Stimulated activated CD4-positive, alpha-beta T cell treated with anti-CD3 and anti-CD28 coated beads, Interleukin-2, amount 100 ng/mL, for 24 hours (primary cell): Measurements from ENCODE around the gene CHRM3.

Source experiments
- DNase-seq, 2 donors: peaks; one replicate each; pipeline ENCODE4 v3.0.0-alpha.2; 2020

CHRM3 gene

DNA sequence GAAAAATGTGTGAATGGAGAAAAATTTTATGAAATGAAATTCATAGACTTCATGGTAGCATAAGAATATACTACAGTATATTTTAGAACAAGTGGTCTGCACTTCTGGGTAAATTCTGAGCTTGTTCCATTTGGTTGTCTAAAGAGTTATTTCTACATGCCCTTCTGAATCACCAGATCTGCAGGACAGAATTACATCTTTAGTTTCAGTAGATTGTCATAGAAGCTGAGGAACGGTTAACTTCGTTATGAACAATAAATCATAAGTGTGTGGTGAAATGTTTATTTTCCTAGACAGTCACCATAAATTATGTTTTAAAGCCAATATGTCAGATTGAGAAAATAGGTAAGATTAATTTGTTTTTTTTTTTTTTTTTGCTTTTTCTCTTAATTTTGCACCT, 30.9 kb downstream of the CHRM3 start:
- no peak for DNase-seq

DNA sequence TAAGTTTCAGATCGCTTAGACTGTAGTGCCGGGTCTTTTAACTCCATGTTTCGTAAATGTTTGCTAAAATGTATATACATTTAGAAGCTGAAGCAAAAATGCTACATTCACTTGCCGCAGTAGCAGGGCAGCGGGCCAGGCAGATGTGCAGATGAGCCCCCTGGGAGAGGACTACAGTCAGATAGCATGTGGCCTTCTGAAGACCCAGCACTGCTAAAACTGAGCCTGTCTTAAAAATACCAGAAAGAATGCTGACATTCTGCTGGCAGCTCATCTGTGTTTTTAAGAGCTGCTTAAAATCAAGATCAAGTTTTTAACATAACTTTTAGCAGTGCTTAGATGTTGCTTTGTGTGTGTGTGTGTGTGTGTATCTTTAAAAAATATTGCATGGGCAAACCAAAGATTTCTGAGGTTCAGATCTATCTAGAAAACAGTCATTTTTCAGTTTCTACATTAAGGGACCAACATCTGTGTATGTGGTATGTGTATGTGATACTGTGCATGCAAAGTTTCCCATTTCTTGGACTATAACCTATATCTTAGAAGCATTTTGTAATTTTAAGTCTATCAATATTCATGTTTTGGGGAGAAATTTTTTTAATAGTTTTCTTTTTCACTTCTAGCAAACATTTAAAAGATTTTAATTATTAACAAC, 31.7 kb downstream of the CHRM3 start:
- no peak for DNase-seq

DNA sequence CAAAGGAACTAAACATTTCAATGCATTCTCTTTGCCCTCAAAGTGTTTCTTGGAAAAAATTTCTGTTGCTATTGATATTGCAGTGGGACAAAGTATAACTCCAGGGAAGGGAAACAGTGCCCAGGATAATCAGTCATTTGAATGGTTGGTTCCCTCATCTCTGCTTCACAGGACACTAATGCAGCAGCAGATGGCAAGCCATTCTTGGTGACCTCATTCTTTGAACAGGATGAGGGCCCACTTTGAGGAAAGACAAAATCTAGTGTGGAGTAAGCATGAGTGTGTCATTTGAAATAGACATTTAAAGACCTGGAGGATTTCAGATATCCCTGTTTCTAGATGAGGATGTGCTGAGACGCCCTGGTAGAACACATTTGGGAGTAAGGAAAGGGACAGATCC, 32.3 kb downstream of the CHRM3 start:
- no peak for DNase-seq

DNA sequence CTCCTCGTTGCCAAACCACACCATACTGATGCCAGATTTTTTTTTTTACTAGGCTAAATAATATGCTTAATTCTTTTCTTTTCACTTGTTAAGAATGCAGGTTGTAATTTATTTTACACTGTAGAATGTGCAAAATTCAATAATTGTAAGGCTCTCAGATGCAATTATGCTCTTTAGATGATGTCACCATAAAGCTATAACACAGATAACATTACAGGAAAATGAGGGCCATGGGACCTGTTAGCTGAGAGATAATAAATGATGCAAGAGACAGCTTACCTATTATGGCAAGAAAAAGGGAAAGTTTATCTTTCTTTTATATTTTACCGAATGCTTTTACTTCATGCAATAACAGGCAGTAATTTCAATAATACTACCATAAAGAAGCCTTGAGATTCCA, 35.4 kb downstream of the CHRM3 start:
- DNase-seq, result no peak

DNA sequence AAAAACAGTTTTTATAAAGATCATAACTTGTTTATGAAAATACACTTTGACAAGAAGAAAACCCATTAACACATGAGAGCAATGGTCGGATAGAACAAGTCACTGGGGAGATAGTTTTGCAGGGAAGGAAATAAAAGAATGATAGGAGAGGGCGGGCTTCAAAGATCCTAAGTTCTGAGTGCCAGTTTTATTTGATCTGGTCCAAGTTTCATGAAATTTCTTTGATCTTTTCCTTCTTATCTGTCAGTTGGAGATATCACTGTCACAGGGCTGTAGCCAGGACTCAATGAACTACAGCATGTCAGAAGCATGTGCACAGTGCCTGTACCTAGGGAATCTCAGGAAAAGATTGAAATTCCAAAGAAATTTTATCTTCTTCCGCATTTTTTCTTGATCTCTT, 36.5 kb downstream of the CHRM3 start:
- no peak for DNase-seq

DNA sequence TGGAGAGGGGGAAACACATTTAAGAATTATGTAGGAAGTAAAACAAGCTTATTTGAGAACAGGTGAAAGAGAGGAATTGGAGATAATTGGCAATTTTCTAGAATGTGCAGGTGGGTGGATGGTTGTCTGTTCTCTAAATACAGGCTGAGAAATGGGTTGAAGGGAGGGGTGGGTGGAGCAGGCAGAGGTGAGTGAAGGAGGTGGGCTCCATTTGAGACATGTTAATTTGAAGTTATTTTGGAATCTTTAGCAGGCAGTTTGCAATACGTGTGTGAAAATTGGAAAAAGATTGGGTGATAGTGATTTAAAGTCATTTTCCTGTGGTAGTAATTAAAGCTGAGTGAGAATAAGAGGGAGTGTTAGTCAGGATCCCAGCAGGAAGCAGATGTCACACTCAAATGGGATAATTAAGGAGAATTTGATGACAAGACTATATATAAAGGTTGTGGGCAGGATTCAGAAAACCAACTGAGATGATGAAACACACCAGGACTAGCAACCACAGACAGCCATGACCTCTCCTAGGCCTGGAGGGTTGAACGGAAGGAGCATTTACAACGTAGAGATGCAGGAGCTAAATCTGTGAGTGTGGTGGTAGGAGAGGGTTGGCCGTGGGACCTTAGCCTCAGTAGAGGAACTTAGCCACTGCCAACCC, 40.6 kb downstream of the CHRM3 start:
- no peak for DNase-seq

DNA sequence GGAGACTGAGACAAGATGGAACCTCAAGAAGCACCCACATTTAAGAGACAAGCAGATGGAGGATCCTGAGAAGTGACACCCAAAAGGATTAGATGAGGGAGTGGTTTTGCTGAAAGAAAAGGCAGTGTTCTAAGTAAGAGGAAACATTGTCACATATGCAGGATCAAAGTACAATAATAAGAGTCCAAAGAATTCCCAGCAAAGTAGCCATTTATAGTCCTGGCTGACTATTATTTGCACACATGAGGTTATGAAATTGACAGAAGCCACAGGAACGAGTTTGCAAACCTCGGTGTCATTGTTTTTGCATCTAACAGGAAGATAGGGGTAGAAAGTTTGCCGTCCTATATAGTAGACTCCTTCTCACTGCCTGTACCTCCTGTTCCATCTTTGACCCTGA, 41.3 kb downstream of the CHRM3 start:
- DNase-seq, result no peak

DNA sequence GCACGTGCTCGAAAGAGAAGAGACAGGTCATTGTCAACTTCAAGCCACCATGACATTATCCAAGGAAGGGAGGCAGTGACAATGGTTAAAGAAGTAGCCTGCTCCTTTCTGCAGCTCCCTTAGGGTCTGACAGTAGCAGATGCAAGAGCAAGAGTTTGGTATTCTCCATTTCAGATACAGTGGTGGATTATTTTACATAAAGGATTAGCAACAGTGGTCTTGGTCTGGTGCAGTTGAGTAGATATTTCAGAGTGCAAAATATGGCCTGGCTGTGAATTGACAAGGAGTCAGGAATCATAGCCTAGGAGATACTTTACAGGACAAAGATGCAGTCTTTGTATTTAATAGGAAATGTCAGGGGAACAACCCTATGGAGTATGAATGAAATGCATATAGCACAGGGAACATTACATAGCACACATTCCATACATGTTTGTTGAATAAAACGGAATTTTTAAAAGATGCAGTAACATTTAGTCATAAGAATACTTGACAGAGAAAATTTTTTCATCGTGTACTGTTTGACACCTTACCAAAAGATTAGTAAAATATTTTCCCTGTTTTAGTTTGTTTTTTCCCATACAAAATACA, 41.8 kb downstream of the CHRM3 start:
- no peak for DNase-seq

DNA sequence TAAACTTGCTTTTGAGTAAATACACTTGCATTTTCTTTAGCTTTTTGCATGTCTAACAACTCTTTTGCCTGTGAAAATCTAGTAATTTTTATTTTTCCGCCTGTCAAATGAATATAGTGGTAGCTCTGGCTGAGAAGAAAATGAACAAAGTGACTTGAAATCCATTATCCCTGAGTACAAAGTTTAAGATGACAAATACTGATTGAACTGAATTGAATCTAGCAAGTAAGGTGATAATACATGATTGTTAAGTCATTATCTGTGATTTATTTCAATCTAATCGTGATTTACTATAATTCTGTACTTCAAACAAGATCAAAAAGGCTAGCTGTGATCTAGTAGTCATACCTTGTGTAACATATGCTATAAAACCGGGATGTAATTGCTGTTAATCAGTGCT, 42.8 kb downstream of the CHRM3 start:
- no peak for DNase-seq

DNA sequence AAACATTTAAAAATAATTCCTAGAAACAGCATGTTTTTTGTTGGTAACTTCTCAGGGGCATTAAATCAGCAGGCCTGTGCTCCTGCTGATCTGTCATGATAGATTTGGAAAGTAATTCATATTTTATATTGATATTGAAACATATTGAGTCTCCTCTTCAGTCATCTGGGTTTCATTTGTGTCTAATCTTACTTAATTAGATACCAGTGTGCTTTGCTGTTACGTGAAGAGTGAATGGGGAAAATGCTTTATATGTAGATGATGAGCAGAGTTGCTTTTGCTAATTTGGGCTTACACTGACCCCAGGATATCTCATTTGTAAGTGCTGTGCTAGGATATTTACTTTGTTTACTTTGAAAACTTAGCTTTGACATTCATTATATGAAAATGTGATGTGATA, 45.9 kb downstream of the CHRM3 start:
- no peak for DNase-seq

DNA sequence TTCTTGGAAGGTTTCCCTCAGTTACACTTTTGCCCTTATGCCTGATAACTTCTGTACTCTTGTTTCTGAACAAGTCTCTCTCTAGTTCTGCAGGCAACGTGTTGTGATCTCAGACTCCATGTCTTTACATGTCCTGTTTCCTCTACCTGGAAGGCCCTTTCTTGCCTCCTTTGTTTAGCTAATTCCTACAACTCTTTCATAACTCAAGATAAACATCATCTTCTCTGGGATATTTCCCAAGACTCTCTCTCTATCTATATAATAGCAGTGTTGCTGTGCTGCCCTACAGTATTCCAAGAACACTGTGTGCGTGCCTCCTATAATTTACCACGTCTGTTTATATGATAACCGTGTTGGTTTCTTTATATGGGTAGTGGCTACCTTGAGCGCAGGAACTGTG, 47.8 kb downstream of the CHRM3 start:
- DNase-seq, result no peak
